H1 (cell line): ENCODE measurements around the gene CCIN. TPM values are rescaled to one million over a fixed set of nuclear protein-coding genes. Genes with fewer than 3 reads are reported as not detected.

Source experiments
- BACH1 ChIP-seq: IDR thresholded peaks from 2 replicates; pipeline ENCODE4 v1.6.1; 2012; ENCODE audit warnings: low read length, improper control_type of control experiment
- CEBPB ChIP-seq: IDR thresholded peaks from 2 replicates; pipeline ENCODE4 v1.6.1; 2012; ENCODE audit warnings: low read depth, low read length
- CHD7 ChIP-seq: fragments of 300-600 bp; sonication (generic); IDR thresholded peaks from 2 replicates; pipeline ENCODE4 v1.7.1; 2012; ENCODE audit warnings: low read length, moderate library complexity, mild to moderate bottlenecking, inconsistent platforms; ENCODE audit not compliant: insufficient replicate concordance
- GABPA ChIP-seq: IDR thresholded peaks from 2 replicates; pipeline ENCODE4 v1.6.1; 2011; ENCODE audit warnings: mild to moderate bottlenecking, low read length, moderate library complexity, borderline replicate concordance; ENCODE audit not compliant: insufficient read depth
- JUND ChIP-seq: IDR thresholded peaks from 2 replicates; pipeline ENCODE4 v1.6.1; 2011; ENCODE audit warnings: mild to moderate bottlenecking, improper control_type of control experiment, low read length
- RBBP5 ChIP-seq: IDR thresholded peaks from 2 replicates; pipeline ENCODE4 v1.7.1; 2012; ENCODE audit warnings: low read depth, mild to moderate bottlenecking, inconsistent platforms, low read length, moderate library complexity, borderline replicate concordance
- SUZ12 ChIP-seq: fragments of 200-600 bp; sonication (generic); IDR thresholded peaks from 2 replicates; pipeline ENCODE4 v1.6.1; 2012; ENCODE audit warnings: mild to moderate bottlenecking, inconsistent platforms, low read length, moderate library complexity, mixed read lengths
- TBP ChIP-seq: IDR thresholded peaks from 2 replicates; pipeline ENCODE4 v1.6.1; 2011; ENCODE audit warnings: low read depth, low read length, improper control_type of control experiment
- USF2 ChIP-seq: IDR thresholded peaks from 2 replicates; pipeline ENCODE4 v1.6.1; 2011; ENCODE audit warnings: low read length, improper control_type of control experiment
- polyA plus RNA-seq, 7 experiments: library from polyadenylated mRNA; depleted of rRNA in 3 of 7; stranded (reverse) in 5 of 7; unstranded in 2 of 7; fragments of >200 nt in 5 of 7; fragments of 200-250 nt in 2 of 7; gene quantifications; 1 replicate in 5 of 7; 2 replicates in 1 of 7; 4 replicates in 1 of 7; pipeline versions ENCODE4 v1.2.1 to v1.2.3, GENCODE V29; 2011 to 2013; ENCODE audit warnings: missing spikeins in 2 of 7, mixed read lengths in 2 of 7
- total RNA-seq: library from RNA; stranded (reverse); fragmentation: NEBNext Ultra II Directional; extraction: Animal tissue kit (Norgen Biotek cat#: 25700); gene quantifications from 2 replicates; pipeline ENCODE4 v1.2.1, GENCODE V29; 2021

The CCIN gene
- total and polyA plus RNA-seq, 2 of the 8 experiments (the other 6 are each of a cell fraction or from before 2014, with no cell fraction given): 0.19 to 0.21 TPM

GRCh38 chr9:36144309-36145232, 24.6 kb upstream of the CCIN start (continued):
- TF ChIP-seq USF2: no peak
- no peak for TF ChIP-seq TBP
- no peak for TF ChIP-seq RBBP5
- TF ChIP-seq BACH1: no peak
- TF ChIP-seq CEBPB: no peak
- TF ChIP-seq CHD7: no peak
- TF ChIP-seq SUZ12: no peak
- TF ChIP-seq GABPA: no peak
- no peak for TF ChIP-seq JUND
